ENCODE measurements around the gene CHCHD10.

- TF ChIP-seq EZH2 (IDR thresholded peaks at IDR 0.05) (no peak), POLR2AphosphoS5 (IDR thresholded peaks at IDR 0.05; ENCODE audit: borderline replicate concordance, low read depth, low read length) (no peak)
Observed at GRCh38 chr22:23778577-23778900, 10.8 kb upstream of the CHCHD10 start.
